HCT116 (cell line): ENCODE data around the gene MEIOB.

Experiments used
- CBX3 ChIP-seq: IDR thresholded peaks from 2 replicates; pipeline ENCODE4 v1.6.1; 2012; ENCODE audit warnings: low read depth
- CTCF ChIP-seq, 3 experiments: fragments of 200-600 bp in 1 of 3; sonication (generic) in 1 of 3; IDR thresholded peaks in 2 of 3; conservative IDR thresholded peaks in 1 of 3; 2 replicates each; pipeline ENCODE4 v1.5.1; 2012 to 2017; ENCODE audit warnings: low read depth in 2 of 3, low read length in 2 of 3, antibody characterized with exemption in 1 of 3, borderline replicate concordance in 1 of 3, control low read depth in 1 of 3, mild to moderate bottlenecking in 1 of 3, mixed read lengths in 1 of 3, mixed run types in 1 of 3, moderate library complexity in 1 of 3; ENCODE audit not compliant: insufficient read depth in 1 of 3
- EZH2 ChIP-seq: fragments of 200-600 bp; sonication (generic); IDR thresholded peaks from 2 replicates; pipeline ENCODE4 v1.6.1; 2017; ENCODE audit warnings: antibody characterized with exemption, mixed run types
- MAX ChIP-seq: IDR thresholded peaks from 2 replicates; pipeline ENCODE4 v1.6.1; 2012
- POLR2A ChIP-seq: IDR thresholded peaks from 2 replicates; pipeline ENCODE4 v1.7.0; 2011; ENCODE audit warnings: borderline replicate concordance; ENCODE audit not compliant: insufficient read depth, insufficient read length; ENCODE audit errors: extremely low read depth
- RAD21 ChIP-seq: IDR thresholded peaks from 2 replicates; pipeline ENCODE4 v1.6.1; 2012; ENCODE audit warnings: low read depth, mild to moderate bottlenecking
- REST ChIP-seq: IDR thresholded peaks from 2 replicates; pipeline ENCODE4 v1.6.1; 2012; ENCODE audit warnings: low read depth
- SP1 ChIP-seq: IDR thresholded peaks from 2 replicates; pipeline ENCODE4 v1.6.1; 2012; ENCODE audit warnings: low read depth
- SRF ChIP-seq: IDR thresholded peaks from 2 replicates; pipeline ENCODE4 v1.6.1; 2012; ENCODE audit warnings: low read depth
- TCF7L2 ChIP-seq: IDR thresholded peaks from 2 replicates; pipeline ENCODE4 v1.7.0; 2011; ENCODE audit warnings: borderline replicate concordance, inconsistent platforms; ENCODE audit not compliant: insufficient read depth, insufficient read length; ENCODE audit errors: extremely low read depth
- ZFX ChIP-seq: fragments of 450-650 bp; IDR thresholded peaks from 2 replicates; pipeline ENCODE4 v1.6.1; 2017
- TF ChIP-seq, protein P1 (sequence below): IDR thresholded peaks from 2 replicates; pipeline ENCODE4 v1.6.1; 2011; ENCODE audit warnings: mild to moderate bottlenecking, low read length, moderate library complexity; ENCODE audit not compliant: insufficient replicate concordance; ENCODE audit errors: extremely low read depth

DNA sequence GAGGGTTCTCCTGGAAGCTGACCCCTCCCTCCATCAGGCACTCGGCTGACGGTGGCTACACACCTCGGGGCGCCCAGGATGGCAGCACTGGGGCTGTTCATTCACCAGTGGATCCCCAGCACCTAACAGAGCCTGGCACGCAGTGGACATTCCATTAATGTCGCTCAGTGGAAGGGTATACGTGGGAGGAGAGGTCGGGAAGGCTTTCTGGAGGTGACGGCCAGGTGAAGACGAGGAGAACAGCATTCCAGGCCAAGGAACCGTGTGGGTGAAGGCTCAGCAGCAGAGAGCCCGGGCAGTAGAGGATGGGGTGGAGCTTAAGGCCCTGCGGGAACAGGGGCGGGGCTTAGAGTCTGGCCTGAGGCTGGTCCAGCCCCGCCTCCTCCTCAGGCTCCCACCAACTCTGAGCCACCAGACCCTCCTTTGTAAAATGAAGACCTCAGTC lies 48.8 kb upstream of the MEIOB start:
- TF ChIP-seq REST (no peak), POLR2A (no peak), SRF (no peak), CTCF (IDR thresholded peaks at IDR 0.05 in 2 of 3, conservative IDR thresholded peaks at IDR 0.05 in 1 of 3; ENCODE audit: borderline replicate concordance in 1 of 3, insufficient read depth in 1 of 3, low read depth in 2 of 3, low read length in 2 of 3) (no peak), TCF7L2 (no peak), CBX3 (no peak), SP1 (no peak), ZFX (no peak), MAX (no peak), EZH2 (no peak), RAD21 (no peak)
- TF ChIP-seq, protein P1, sequence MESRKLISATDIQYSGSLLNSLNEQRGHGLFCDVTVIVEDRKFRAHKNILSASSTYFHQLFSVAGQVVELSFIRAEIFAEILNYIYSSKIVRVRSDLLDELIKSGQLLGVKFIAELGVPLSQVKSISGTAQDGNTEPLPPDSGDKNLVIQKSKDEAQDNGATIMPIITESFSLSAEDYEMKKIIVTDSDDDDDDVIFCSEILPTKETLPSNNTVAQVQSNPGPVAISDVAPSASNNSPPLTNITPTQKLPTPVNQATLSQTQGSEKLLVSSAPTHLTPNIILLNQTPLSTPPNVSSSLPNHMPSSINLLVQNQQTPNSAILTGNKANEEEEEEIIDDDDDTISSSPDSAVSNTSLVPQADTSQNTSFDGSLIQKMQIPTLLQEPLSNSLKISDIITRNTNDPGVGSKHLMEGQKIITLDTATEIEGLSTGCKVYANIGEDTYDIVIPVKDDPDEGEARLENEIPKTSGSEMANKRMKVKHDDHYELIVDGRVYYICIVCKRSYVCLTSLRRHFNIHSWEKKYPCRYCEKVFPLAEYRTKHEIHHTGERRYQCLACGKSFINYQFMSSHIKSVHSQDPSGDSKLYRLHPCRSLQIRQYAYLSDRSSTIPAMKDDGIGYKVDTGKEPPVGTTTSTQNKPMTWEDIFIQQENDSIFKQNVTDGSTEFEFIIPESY = no peak
